ENCODE data around the gene STOML3.

GRCh38 chr13:39032150-39032549 lies 41.5 kb upstream of the STOML3 start:
- TF ChIP-seq YY1 (IDR thresholded peaks at IDR 0.05; ENCODE audit: low read depth): no peak
- no peak for TF ChIP-seq JUND (IDR thresholded peaks at IDR 0.05)
- TF ChIP-seq, protein P1, sequence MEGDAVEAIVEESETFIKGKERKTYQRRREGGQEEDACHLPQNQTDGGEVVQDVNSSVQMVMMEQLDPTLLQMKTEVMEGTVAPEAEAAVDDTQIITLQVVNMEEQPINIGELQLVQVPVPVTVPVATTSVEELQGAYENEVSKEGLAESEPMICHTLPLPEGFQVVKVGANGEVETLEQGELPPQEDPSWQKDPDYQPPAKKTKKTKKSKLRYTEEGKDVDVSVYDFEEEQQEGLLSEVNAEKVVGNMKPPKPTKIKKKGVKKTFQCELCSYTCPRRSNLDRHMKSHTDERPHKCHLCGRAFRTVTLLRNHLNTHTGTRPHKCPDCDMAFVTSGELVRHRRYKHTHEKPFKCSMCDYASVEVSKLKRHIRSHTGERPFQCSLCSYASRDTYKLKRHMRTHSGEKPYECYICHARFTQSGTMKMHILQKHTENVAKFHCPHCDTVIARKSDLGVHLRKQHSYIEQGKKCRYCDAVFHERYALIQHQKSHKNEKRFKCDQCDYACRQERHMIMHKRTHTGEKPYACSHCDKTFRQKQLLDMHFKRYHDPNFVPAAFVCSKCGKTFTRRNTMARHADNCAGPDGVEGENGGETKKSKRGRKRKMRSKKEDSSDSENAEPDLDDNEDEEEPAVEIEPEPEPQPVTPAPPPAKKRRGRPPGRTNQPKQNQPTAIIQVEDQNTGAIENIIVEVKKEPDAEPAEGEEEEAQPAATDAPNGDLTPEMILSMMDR (IDR thresholded peaks at IDR 0.05): no peak
- no peak for TF ChIP-seq NRF1 (IDR thresholded peaks at IDR 0.05; ENCODE audit: low read depth, low read length)
- TF ChIP-seq ZBTB33 (IDR thresholded peaks at IDR 0.05; ENCODE audit: borderline replicate concordance, low read depth): no peak
- TF ChIP-seq POLR2AphosphoS5 (IDR thresholded peaks at IDR 0.05; ENCODE audit: low read depth, low read length): no peak
- TF ChIP-seq, protein P2, sequence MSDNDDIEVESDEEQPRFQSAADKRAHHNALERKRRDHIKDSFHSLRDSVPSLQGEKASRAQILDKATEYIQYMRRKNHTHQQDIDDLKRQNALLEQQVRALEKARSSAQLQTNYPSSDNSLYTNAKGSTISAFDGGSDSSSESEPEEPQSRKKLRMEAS (IDR thresholded peaks at IDR 0.05; ENCODE audit: low read depth): no peak
- TF ChIP-seq SIN3A (IDR thresholded peaks at IDR 0.05; ENCODE audit: borderline replicate concordance, low read depth, low read length): no peak
- no peak for TF ChIP-seq MXI1 (IDR thresholded peaks at IDR 0.05; ENCODE audit: low read depth, low read length)
- TF ChIP-seq NFIC (IDR thresholded peaks at IDR 0.05; ENCODE audit: borderline replicate concordance): no peak
- TF ChIP-seq RAD21 (IDR thresholded peaks at IDR 0.05; ENCODE audit: low read length): no peak
- TF ChIP-seq GABPA (IDR thresholded peaks at IDR 0.05; ENCODE audit: low read depth): no peak

Data from SK-N-SH (cell line).